Ramos (cell line): ENCODE data around the gene FADS3.

Experiments
- in situ Hi-C: fragments of 300-500 bp; cut with MboI; formaldehyde crosslinking; loops from one replicate; pipeline ENCODE4 v1.14.3; 2022; ENCODE audit warnings: low sequenced_read_pairs; ENCODE audit not compliant: unreplicated experiment

FADS3 gene

DNA sequence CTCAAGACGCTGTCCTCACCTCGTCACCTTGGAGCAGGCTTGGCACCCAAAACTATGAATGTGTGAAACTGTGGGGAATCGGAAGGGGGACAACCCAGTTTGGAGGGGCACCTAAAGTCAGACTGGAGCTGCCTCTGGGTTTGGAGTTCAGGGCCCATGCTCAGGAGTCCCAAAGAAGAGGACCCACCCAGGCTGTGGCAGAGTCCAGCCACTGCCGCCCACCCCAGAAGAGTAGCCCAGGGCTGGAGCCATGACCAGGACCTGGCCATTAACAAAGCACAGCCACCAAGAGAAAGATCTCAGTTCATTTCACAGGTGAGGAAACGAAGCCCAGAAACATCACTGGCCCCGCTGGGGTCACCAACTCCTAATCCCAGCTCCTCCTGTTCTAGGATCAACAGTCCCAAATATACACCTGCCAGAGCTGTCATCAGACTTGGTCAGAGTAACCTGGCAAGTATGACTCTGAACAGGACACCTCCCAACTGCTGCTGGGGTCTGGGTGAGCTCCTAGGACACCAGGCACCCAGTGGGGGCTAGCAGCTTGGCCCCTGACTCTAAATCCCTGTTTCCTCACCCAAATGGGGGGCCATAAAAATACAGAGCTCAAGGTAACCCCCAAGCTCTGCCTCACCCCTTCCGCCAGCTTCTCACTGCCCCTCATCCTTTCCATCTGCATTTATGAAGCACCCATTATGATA, 23.3 kb upstream of the FADS3 start:
- in situ Hi-C loops, result no loop called here

- in situ Hi-C loops, result no loop called here
Observed at GRCh38 chr11:61913699-61914395, 22.5 kb upstream of the FADS3 start.

DNA sequence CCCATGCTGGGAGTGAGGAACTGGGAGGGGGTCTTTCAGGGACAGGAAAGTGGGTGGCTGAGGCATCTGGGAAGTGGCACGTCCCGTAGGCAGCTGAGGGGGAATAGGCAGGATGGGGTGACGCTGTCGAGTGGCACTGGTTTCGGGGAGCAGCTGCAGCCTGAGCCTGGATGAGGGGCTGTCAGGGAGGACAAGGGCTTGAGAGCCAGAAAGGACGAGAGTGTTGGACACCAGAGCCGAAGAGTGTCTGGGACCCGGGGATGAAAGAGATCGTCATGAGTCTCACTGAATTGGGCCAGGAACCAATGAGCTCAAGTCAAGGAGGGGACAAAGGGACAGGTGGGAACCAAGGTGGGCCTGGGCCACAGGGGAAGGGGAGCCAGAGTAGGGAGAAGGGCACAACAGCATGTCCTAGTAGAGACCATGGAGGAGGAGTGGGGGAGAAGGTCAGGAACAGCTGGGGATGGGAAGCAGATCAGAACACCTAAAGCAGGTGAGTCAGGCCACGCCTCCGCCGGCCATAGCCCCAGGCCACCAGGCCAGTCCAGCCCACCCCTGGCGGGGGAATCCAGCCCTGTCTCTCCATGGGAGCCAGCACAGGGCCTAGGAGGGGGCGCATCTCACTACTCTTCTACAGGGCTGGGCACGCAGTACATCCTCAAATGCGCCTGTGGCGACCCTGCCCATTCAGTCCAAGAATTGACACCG, 21.8 kb upstream of the FADS3 start:
- in situ Hi-C loops, result no loop called here

DNA sequence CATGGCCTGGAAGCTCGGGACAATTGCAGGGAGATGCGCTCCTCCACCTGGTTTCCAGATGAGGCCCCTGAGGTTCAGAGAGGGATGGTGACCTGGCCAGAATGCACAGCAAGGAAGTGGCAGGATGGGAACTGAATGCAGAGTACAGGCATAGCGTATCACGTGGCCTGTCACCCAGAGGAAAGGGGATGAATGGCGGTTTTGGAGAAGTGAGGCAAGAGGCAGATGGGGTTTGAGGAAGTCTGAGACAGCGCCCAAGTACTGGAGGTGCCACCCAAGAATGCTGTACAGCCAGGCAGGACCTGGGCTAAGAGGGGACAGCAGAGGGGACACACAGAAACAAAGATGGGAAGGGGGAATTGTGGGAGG, 21.2 kb upstream of the FADS3 start:
- in situ Hi-C loops, result no loop called here

- in situ Hi-C loops, result no loop called here
Observed at GRCh38 chr11:61911701-61912529, 20.6 kb upstream of the FADS3 start.

DNA sequence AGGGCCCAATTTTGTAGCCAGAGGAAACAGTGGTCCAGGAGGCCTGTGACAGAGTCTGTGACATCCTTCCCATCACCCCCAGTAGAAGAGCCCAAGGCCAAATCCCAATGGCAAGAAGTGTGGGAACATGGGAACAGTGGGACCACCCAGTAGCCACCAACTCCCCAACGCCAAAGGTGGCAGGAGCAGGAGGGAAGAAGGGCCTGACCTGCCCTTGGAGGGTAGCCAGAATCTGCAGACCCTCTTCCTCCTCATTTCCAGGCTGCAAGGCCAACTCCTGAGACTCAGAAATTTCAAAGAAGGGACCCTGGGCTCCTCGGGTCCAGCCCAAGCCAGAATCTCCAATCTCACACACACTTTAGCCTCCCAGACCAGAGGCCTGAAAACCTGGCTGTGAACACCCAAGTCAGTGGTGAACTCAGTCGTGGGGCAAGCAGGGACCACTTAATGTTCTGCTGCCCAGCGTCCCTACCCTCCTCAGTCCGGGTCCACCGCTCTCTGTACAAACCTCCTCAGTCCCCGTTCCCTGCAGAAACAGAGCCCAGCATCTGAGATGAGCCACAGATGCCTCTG, 19.9 kb upstream of the FADS3 start:
- in situ Hi-C loops, result no loop called here

DNA sequence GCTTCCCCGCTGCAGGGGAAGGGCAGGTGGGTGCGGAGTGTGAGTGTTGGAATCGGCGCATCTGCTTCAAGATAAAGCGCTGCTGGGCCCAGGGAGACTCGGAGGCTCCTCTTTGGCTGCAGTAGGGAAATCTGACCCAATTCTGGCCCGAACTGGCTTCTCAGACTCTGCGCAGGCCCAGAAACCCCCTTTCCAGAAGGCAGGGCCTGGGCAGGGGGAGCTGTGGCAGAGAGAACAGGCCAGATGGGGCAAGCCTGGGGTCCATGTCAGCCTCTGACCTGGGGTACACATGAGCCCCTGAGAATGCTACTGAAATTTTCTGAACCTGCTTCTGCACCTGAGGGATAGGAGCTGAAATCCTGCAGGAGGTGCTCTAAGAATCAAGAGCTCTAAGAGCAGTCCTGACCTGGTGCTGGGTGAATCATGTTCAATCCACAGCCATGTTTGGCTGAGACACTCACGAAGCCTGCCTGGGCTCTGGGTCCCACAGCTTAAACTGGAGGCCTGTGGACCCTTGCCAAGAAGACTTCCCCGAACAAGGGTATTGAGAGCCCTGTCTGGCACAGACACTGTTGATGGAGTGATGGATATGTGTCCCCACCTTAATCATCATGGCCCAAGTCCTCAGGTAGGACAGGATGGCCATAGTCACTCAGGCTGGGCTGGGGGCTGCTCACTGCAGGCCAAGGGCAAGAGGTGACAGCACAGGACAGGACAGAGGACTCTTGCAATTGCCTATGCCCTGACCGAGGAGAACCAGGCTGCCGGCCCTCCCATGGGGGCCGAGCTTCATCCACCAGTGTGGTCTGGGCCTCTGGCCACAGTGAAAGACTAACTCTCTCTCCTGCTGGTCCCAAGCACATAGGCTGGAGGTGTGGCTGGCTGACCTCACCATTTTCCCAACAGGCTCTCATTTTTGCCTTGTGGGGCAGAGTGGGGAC, 19.1 kb upstream of the FADS3 start:
- in situ Hi-C loops, result no loop called here

DNA sequence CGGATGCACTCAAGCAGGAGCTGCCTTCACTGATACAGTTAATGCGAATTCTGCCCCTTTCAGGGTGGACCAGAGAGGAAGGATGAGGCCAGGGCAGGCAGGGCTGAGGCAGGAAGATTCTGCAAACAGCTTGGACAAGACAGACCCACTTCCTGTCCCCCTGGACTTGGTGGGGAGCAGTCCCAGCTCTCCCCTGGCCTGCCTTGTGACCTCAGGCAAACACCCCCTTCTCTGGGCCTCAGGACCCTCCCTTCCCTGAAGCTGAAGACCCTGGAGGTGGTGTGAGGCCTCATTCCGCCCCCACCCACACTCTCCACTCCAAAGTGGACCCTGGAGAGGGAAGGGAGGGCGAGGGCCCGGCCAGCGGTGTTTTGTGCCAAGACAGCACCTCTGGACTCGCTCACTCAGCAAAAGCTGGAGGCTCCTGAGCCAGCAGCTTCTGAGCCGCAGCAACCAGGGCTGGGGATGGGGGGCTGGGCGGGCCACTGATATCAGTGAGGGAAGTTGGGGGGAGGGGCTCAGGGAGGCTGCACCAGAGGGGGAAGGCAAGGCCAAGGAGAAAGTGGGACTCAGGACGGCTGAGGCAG, 17.5 kb upstream of the FADS3 start:
- in situ Hi-C loops, result no loop called here

- in situ Hi-C loops, result no loop called here
Observed at GRCh38 chr11:61907871-61908729, 16.8 kb upstream of the FADS3 start.

DNA sequence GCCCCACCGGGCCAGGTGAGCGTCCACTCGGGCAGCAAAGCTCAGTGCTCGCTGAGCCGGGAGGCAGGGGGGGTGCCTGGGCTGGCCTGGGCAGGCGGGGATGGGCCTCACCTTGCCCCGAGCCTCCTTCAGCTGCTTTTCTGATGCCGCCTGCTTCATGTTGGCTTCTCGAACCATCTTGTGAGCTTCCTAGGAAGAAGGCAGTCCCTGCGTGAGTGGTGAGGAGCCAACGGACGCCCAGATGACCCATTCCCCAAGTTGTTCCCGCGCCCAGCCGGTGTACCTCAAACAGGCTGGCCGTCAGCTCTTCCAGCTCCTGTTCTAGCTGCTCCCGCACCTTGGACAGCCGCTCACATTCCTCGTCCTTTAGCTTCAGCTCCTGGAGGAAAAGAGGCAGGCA, 15.9 kb upstream of the FADS3 start:
- in situ Hi-C loops, result no loop called here

DNA sequence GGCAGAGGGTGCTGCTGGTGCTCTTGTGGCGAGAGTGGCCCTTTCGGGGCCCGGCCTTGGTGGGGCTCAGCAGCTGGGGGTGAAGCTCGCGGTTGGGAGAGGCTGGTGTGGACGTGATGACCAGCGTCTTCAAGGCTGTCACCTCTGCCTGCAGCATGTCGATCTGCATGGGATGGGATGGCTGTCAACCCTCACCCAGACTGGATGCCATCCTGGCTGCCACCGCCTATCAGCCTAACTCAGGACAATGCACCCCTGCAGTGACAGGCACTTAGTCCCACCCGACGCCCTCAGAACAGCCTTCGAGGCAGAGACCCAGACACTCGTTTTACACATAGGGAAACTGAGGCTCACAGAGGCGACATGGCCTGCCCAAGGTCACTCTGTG, 15.2 kb upstream of the FADS3 start:
- in situ Hi-C loops, result no loop called here

DNA sequence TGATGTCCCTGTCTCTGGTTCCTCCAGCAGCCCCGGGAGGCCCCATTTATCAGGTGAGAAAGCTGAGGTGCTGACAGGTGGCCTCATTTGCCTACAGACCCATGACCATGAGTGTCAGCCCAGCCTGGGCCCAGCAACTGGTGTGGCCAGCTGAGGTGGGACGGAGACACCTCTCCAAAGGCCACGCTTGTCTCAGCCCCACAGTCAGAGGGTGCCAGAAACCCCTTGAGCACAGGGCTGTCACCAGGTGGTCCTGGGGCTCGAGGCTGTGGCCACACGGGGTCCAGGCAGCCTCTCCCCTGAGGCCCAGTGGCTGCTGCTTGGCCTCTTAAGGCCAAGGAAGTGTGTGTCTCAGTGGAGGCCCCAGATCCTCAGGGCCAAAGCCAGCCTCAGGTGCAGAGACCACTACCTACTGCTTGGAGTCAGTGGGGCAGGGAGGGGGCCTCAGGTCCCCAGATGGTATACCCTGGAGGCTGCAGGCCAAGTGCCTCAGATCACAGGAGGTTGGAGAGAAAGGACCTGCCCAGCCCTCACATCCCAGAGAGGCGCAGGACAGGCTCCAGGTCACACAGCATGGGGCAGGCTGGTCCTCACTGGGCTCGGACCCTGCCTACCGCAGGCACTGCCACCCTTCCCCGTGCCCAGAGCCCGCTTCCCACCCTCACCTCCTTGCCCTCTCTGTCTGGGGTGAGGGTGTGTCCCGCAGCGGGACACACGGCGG, 14.6 kb upstream of the FADS3 start:
- in situ Hi-C loops, result no loop called here

DNA sequence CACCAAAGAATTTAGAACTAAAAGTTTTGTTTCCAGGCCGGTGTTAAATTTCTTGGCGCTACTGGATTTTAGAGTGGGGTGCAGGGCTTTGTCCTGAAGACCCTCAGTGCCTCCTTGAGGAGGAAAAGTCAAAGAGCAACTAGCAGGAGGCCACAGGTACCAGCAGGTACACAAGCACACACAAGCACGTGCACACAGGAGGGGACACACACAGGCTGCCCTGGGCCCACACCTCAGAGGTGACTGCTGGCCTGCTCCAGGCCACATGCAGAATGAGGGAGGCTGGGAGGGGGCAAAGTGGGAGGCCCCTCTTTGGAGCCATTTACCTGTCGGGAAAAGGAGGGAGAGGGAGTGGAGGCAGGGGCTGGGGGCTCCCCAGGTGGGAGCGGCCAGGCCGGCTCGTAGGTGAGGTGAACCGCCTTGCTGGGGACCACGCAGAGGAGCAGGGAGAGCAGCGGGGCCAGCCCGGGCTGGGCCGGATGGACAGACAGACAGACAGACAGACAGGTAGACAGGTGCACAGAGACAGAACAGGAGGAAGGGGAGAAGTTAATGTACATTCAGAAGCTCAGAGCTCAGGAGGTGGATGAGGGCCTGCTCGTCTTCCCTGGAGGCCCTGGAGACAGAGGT, 13.8 kb upstream of the FADS3 start:
- in situ Hi-C loops, result no loop called here

DNA sequence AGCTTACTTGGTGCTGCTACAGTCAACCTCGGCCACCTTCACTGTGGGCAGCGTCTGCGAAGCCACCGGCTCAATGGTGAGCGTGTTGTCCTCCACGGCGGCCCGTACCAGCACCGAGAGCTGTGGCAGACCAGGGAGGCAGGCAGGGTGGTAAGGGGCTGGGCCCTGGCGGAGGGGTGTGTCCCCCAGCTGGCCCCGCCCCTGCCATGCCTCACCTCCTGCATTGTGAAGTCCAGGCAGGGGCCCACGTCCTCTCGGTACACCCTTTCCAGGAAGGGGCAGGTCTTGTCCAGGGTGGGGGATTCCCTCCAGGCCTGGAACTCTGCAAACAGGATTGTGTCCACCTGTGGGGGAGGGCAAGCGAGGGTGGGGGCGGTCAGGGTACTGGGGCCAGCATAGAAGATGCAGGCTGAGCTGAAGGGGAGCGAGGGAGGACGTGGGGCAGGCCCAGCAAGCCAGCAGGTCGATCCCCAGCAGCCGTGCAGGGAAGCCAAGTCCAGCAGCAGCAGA, 13.2 kb upstream of the FADS3 start:
- in situ Hi-C loops, result no loop called here

DNA sequence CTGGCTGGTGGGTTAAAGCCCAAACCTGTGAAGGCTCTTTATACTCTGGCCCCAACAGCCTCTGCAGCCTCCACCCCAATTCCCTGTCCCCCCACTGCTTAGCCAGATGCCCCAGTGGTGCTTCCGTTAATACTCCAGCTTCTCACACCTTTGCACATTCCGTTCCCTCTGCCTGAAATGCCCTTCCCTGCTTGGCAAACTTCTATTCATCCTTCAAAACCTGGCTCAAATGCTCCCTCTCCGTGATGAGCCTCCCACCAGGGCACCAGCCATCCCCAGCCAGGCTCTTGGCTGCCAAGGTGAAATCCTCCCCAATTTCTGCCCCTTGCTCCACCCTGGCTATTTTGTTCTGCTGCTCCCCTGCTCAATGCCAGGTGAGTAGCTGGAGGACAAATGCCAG, 12.5 kb upstream of the FADS3 start:
- in situ Hi-C loops, result no loop called here

DNA sequence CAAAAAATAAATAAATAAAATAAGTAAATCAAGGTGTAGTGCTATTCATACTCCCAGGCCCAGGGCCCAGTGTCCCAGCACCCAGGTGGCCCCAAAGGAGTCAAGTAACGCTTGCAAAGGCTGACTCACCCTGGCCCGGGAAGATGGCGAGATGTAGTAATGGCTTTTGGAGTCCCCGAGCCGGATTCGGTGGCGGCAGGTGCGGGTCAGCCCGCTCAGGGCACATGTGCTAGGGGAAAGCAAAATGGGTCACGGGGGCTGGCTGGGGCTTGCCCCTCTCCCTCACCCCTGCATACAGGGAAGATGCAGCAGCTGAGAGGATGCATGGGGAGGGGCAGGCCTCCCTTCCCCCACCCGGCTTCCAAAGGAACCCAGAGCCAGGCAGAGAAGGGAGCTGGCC, 11.0 kb upstream of the FADS3 start:
- in situ Hi-C loops, result no loop called here

GRCh38 chr11:61901397-61901796, 10.1 kb upstream of the FADS3 start:
- in situ Hi-C loops, result no loop called here
